ENCODE measurements around the gene ADAM30. TPM values are rescaled to one million over a fixed set of nuclear protein-coding genes. Genes with fewer than 3 reads are reported as not detected.

The ADAM30 gene
- total and polyA plus RNA-seq, 12 donors, result not detected

GRCh38 chr1:119869995-119870394 is 26.3 kb downstream of the ADAM30 start:
- intact Hi-C loops (cut with DNase I), result loop anchor here in 1 of 10 donors (5.0 kb wide), 1 partner anchor 82 kb away; no protein-coding TSS in a partner anchor
- Histone ChIP-seq H3K4me1 (peaks cover 0 to 15% (median 6%) of the 10 kb centered on the region in 9 donors), H3K27me3 (peaks cover 0 to 5% (median 0%) of the 10 kb centered on the region in 7 donors), H3K9me3 (no peaks in the 10 kb centered on the region), H3K27ac (no peak overlapping the region), H3K4me3 (no peak overlapping the region), H3K36me3 (no peaks in the 10 kb centered on the region)
- TF ChIP-seq CTCF (IDR thresholded peaks at IDR 0.05), result no peak
- ATAC-seq (no peak), DNase-seq (no peak)
- 69 to 72% methylated on average over 1 of the region's 1 CpG for WGBS, 2 donors

- 78 to 90% methylated on average over 2 of the region's 2 CpGs for WGBS, 2 donors
- ATAC-seq, result no peak
Measured at GRCh38 chr1:119868176-119868575, 28.1 kb downstream of the ADAM30 start.

GRCh38 chr1:119866451-119866850 is 29.9 kb downstream of the ADAM30 start:
- Histone ChIP-seq H3K9me3 (no peaks in the 10 kb centered on the region), H3K4me3 (no peak overlapping the region), H3K36me3 (no peaks in the 10 kb centered on the region), H3K4me1 (peaks cover 0 to 4% (median 0%) of the 10 kb centered on the region in 9 donors), H3K27me3 (peaks cover 0 to 11% (median 6%) of the 10 kb centered on the region in 7 donors), H3K27ac (no peak overlapping the region)
- 53 to 61% methylated on average over 3 of the region's 3 CpGs for WGBS, 2 donors
- DNase-seq, result no peak
- intact Hi-C loops (cut with DNase I), result no loop called here
- no peak for ATAC-seq
- TF ChIP-seq CTCF (IDR thresholded peaks at IDR 0.05), result no peak

More at GRCh38 chr1:119868176-119868575, 28.1 kb downstream of the ADAM30 start:
- no peak overlapping the region for H3K27ac ChIP-seq
- TF ChIP-seq CTCF (IDR thresholded peaks at IDR 0.05), result no peak
- H3K4me1 ChIP-seq, result peaks cover 0 to 4% (median 0%) of the 10 kb centered on the region in 9 donors
- H3K9me3 ChIP-seq, result no peaks in the 10 kb centered on the region
- H3K4me3 ChIP-seq, result no peak overlapping the region
- intact Hi-C loops (cut with DNase I), result no loop called here
- H3K27me3 ChIP-seq, result peaks cover 0 to 10% (median 6%) of the 10 kb centered on the region in 7 donors
- no peaks in the 10 kb centered on the region for H3K36me3 ChIP-seq
- DNase-seq, result no peak

GRCh38 chr1:119865627-119866026 is 30.7 kb downstream of the ADAM30 start:
- peaks cover 0 to 10% (median 6%) of the 10 kb centered on the region in 7 donors for H3K27me3 ChIP-seq
- whole genome bisulfite sequencing, 2 donors, result 55% methylated on average over 4 of the region's 4 CpGs
- no peaks in the 10 kb centered on the region for H3K4me1 ChIP-seq
- TF ChIP-seq CTCF (IDR thresholded peaks at IDR 0.05), result no peak
- DNase-seq (no peak), ATAC-seq (no peak)
- intact Hi-C loops (cut with DNase I), result no loop called here
- H3K4me3 ChIP-seq, result no peak overlapping the region
- H3K36me3 ChIP-seq, result no peaks in the 10 kb centered on the region
- no peak overlapping the region for H3K27ac ChIP-seq
- no peaks in the 10 kb centered on the region for H3K9me3 ChIP-seq

Data from heart right ventricle (tissue), 16 donors.